Naive B cell (primary cell): ENCODE results near the gene DERA. TPM values are rescaled to one million over a fixed set of nuclear protein-coding genes. Genes with fewer than 3 reads are reported as not detected.
"Not testable (repeated sequence)": the region's sequence is repeated elsewhere in the genome, so short reads cannot be mapped to it uniquely, and the experiment has no call there.

Source experiments
- ATAC-seq, 2 donors: fragments of 150-1000 bp; cut with Tn5 transposase; 2 replicates each; pipeline ENCODE4 v1.10.0; 2021; ENCODE audit warnings: low read depth in 2 of 2, mild to moderate bottlenecking in 2 of 2, moderate library complexity in 2 of 2
- DNase-seq: peaks from one replicate; pipeline ENCODE4 v3.0.0; 2022
- H3K27ac Mint-ChIP-seq, 6 donors: one replicate each; pipeline ENCODE4 v1.8.0; 2020 to 2022; ENCODE audit warnings: mild to moderate bottlenecking in 6 of 6, mixed read lengths in 6 of 6, moderate library complexity in 5 of 6, inconsistent platforms in 2 of 6
- H3K27me3 Mint-ChIP-seq, 3 donors: one replicate each; pipeline ENCODE4 v1.8.0; 2021 to 2022; ENCODE audit warnings: mixed read lengths in 3 of 3, mild to moderate bottlenecking in 1 of 3
- H3K36me3 Mint-ChIP-seq, 2 donors: one replicate each; pipeline ENCODE4 v1.8.0; 2020 to 2022; ENCODE audit warnings: mixed read lengths in 2 of 2, inconsistent platforms in 1 of 2, mild to moderate bottlenecking in 1 of 2
- H3K4me1 Mint-ChIP-seq, 3 donors: one replicate each; pipeline ENCODE4 v1.8.0; 2020 to 2022; ENCODE audit warnings: mixed read lengths in 3 of 3, inconsistent platforms in 1 of 3, mild to moderate bottlenecking in 1 of 3, moderate library complexity in 1 of 3
- H3K4me3 Mint-ChIP-seq, 8 donors: one replicate each; pipeline ENCODE4 v1.8.0; 2020 to 2022; ENCODE audit warnings: mild to moderate bottlenecking in 8 of 8, mixed read lengths in 8 of 8, moderate library complexity in 8 of 8, inconsistent platforms in 2 of 8
- H3K9me3 Mint-ChIP-seq, 7 donors: one replicate each; pipeline ENCODE4 v1.8.0; 2020 to 2022; ENCODE audit warnings: mixed read lengths in 7 of 7, mild to moderate bottlenecking in 5 of 7, inconsistent platforms in 2 of 7, moderate library complexity in 1 of 7
- polyA plus RNA-seq, 6 donors: library from polyadenylated mRNA; unstranded; fragments of 300-500 nt; fragmentation: Illumina TruSeq; gene quantifications; one replicate each; pipeline ENCODE4 v1.2.3, GENCODE V29; 2021; ENCODE audit warnings: low read depth in 6 of 6

DERA gene
- 10 to 100 TPM; 40.4 to 51.5 (median 46.9) TPM for polyA plus RNA-seq

DNA sequence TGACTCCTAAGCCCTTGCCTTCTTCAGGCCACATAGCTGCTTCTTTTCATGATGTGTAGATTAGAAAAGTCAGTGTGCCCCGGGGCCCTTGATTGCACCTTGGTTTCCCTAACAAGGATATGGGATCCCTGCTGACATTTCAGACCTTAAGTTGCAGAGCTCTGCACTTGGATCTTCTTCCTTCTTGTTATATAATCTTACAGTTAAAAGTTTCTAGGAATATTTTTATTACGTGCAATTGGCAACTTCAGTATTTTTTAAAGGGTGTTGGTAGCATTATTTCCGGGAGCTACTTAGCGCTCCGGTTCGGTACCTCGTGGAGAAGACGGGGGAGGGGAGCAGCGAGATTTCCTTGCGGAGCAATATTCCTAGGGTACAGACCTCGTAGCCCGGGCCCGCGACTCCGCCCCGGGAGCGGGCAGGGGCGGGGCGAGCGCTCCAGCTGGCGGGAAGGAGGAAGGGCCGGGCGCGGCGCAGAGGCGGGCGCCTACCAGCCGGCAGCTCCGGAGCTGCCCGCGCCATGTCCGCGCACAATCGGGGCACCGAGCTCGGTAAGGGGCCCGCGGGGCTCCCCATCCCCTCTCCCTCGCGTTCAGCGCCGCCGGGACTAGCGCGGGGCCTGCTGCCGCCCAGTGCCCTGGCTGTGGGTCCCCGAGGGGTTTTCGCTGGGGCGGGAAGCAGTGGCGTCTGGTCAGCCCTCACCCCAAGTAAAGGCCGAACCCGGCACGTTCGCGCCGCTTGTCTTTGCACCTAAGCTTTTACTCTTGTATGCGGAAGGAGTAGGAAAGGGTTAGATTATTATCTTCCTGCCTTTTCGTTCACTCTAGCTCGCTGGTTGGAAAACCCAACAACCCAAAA, at the start of gene DERA:
DERA (plus strand) TSS at position 469 of the 858 bp plus-strand sequence; CDS start at position 521, 52 bp downstream.
- ATAC-seq (peak; percentile 88 to 92), DNase-seq (peak; percentile 57)
- H3K27ac Mint-ChIP-seq = peak within 1 kb of the TSS; percentile 18 to 97 (median 91)
- H3K36me3 Mint-ChIP-seq = no peaks in the 10 kb centered on the region
- peak within 1 kb of the TSS; percentile 91 to 95 (median 92) for H3K4me3 Mint-ChIP-seq
- H3K9me3 Mint-ChIP-seq = no peaks in the 10 kb centered on the region
- H3K4me1 Mint-ChIP-seq = peaks cover 9 to 16% (median 13%) of the 10 kb centered on the region in 3 donors
- no peaks in the 10 kb centered on the region for H3K27me3 Mint-ChIP-seq

DNA sequence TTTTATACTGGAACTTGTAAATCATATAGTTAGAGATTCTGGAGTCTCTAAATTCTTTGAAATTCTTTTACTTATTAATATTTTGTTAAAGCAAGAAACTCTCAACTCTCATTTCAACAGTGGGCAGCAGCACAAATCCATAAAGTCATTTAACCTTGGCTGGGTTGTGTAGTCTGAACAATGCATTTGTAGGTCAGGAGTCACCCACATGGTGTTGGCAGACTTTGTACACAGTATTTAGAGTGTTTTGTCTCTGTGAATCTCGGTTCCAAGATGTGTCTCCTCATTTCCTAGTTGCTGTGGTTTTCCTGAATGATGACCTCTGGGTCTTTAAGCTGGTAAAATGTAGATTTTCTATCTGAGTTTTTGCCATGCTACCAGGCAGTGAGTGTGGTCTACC, 49.7 kb upstream of the DERA start:
- DNase-seq (no peak), ATAC-seq (no peak)
- Mint-ChIP-seq H3K9me3 (no peaks in the 10 kb centered on the region), H3K27ac (no peak overlapping the region), H3K27me3 (peaks cover 0 to 10% (median 0%) of the 10 kb centered on the region in 3 donors), H3K36me3 (no peaks in the 10 kb centered on the region), H3K4me3 (no peak overlapping the region), H3K4me1 (peaks cover 7 to 12% (median 10%) of the 10 kb centered on the region in 3 donors)

- DNase-seq = no peak
- Mint-ChIP-seq H3K36me3 (no peaks in the 10 kb centered on the region), H3K4me1 (peaks cover 7 to 12% (median 10%) of the 10 kb centered on the region in 3 donors), H3K4me3 (no peak overlapping the region), H3K27me3 (peaks cover 0 to 10% (median 0%) of the 10 kb centered on the region in 3 donors), H3K9me3 (no peaks in the 10 kb centered on the region), H3K27ac (no peak overlapping the region)
- ATAC-seq = no peak
Measured at GRCh38 chr12:15862840-15863239, 48.3 kb upstream of the DERA start.

GRCh38 chr12:15863372-15863771, 47.8 kb upstream of the DERA start:
- no peak overlapping the region for H3K27ac Mint-ChIP-seq
- H3K9me3 Mint-ChIP-seq = no peaks in the 10 kb centered on the region
- H3K4me1 Mint-ChIP-seq = peaks cover 7 to 12% (median 10%) of the 10 kb centered on the region in 3 donors
- no peak overlapping the region for H3K4me3 Mint-ChIP-seq
- H3K36me3 Mint-ChIP-seq = no peaks in the 10 kb centered on the region
- DNase-seq (no peak), ATAC-seq (no peak)
- peaks cover 0 to 5% (median 0%) of the 10 kb centered on the region in 3 donors for H3K27me3 Mint-ChIP-seq

DNA sequence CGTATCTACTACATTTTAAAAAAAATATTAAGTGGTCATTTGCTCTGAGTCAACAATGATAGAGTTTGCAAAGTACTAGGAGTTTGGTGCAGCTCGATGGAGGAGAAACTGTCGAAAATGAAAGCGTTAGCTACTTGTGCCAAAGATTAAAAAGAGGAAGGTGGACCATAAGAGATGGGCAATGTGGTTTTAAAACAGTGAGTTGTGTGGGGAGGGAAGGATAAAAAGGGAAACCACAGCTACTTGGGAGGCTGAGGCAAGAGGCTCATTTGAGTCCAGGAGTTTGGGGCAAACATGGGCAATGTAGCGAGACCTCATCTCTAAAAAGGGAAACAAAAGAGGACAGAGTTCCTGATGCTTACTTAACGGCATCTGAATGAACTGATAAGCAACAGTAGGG, 47.1 kb upstream of the DERA start:
- H3K4me3 Mint-ChIP-seq = peak overlapping the region in 3 of 8 donors; percentile 2 to 78 (median 7)
- no peaks in the 10 kb centered on the region for H3K9me3 Mint-ChIP-seq
- peaks cover 7 to 12% (median 10%) of the 10 kb centered on the region in 3 donors for H3K4me1 Mint-ChIP-seq
- DNase-seq = peak; percentile 33
- peak overlapping the region in 3 of 6 donors; percentile 1 to 47 (median 22) for H3K27ac Mint-ChIP-seq
- no peaks in the 10 kb centered on the region for H3K27me3 Mint-ChIP-seq
- peak; percentile 88 to 94 for ATAC-seq
- no peaks in the 10 kb centered on the region for H3K36me3 Mint-ChIP-seq

- Mint-ChIP-seq H3K36me3 (no peaks in the 10 kb centered on the region), H3K4me3 (no peak overlapping the region), H3K27ac (no peak overlapping the region), H3K4me1 (peaks cover 6 to 10% (median 7%) of the 10 kb centered on the region in 3 donors), H3K9me3 (peaks cover 0 to 5% (median 0%) of the 10 kb centered on the region in 7 donors), H3K27me3 (no peaks in the 10 kb centered on the region)
- ATAC-seq (no peak), DNase-seq (no peak)
Measured at GRCh38 chr12:15868186-15868585, 42.9 kb upstream of the DERA start.

DNA sequence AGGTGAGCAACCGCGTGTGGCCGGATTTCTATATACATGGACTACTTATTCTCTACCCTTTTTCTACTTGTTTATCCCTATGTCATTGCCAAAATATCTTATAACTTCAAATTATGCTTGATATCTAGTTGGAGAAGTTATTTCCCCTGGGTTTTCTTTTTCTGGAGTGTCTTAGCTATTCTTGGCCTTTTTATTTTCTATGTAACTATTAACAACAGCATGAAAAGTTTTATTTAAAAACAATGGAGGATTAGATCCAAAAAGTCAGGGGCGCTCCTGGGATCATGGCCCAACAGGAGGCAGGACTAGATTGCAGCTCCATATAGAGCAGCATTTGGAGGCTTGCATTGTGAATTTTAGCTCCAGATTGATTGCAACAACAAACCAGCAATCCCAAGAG, 37.6 kb upstream of the DERA start:
- ATAC-seq (no peak), DNase-seq (no peak)
- H3K27me3 Mint-ChIP-seq = peaks cover 0 to 6% (median 0%) of the 10 kb centered on the region in 3 donors
- H3K4me3 Mint-ChIP-seq = no peak overlapping the region
- H3K9me3 Mint-ChIP-seq = peaks cover 0 to 5% (median 0%) of the 10 kb centered on the region in 7 donors
- no peaks in the 10 kb centered on the region for H3K36me3 Mint-ChIP-seq
- no peak overlapping the region for H3K27ac Mint-ChIP-seq
- peaks cover 0 to 8% (median 0%) of the 10 kb centered on the region in 3 donors for H3K4me1 Mint-ChIP-seq

GRCh38 chr12:15874556-15875145, 36.5 kb upstream of the DERA start:
- not testable (repeated sequence) for DNase-seq, H3K36me3 Mint-ChIP-seq, H3K27ac Mint-ChIP-seq, H3K4me3 Mint-ChIP-seq, H3K9me3 Mint-ChIP-seq, H3K4me1 Mint-ChIP-seq, H3K27me3 Mint-ChIP-seq, ATAC-seq

DNA sequence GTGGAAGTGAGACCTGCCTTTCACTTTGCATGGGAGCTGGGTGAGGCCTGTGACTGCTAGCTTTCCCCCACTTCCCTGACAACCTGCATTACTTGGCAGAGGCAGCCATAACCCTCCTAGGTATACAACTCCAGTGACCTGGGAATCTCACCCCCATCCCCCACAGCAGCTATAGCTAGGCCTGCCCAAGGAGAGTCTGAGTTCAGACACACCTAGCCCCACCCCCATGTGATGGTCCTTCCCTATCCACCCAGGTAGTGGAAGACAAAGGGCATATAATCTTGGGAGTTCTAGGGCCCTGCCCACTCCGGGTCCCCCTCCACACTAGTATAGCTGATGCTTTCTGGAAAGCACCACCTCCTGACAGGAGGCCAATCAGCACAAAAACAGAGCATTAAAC, 35.3 kb upstream of the DERA start:
- H3K9me3 Mint-ChIP-seq = no peaks in the 10 kb centered on the region
- DNase-seq (no peak), ATAC-seq (no peak)
- H3K27ac Mint-ChIP-seq = peak overlapping the region in 3 of 6 donors; percentile 12 to 90 (median 81)
- H3K4me3 Mint-ChIP-seq = peak overlapping the region in 7 of 8 donors; percentile 17 to 88 (median 59)
- peaks cover 0 to 6% (median 0%) of the 10 kb centered on the region in 3 donors for H3K27me3 Mint-ChIP-seq
- no peaks in the 10 kb centered on the region for H3K36me3 Mint-ChIP-seq
- H3K4me1 Mint-ChIP-seq = peaks cover 0 to 8% (median 0%) of the 10 kb centered on the region in 3 donors

GRCh38 chr12:15879413-15879812, 31.7 kb upstream of the DERA start:
- no peaks in the 10 kb centered on the region for H3K9me3 Mint-ChIP-seq
- ATAC-seq = no peak
- no peaks in the 10 kb centered on the region for H3K36me3 Mint-ChIP-seq
- peak overlapping the region in 1 of 8 donors; percentile 31 for H3K4me3 Mint-ChIP-seq
- H3K27ac Mint-ChIP-seq = peak overlapping the region in 1 of 6 donors; percentile 22
- no peak for DNase-seq
- H3K4me1 Mint-ChIP-seq = peaks cover 11 to 38% (median 23%) of the 10 kb centered on the region in 3 donors
- no peaks in the 10 kb centered on the region for H3K27me3 Mint-ChIP-seq

DNA sequence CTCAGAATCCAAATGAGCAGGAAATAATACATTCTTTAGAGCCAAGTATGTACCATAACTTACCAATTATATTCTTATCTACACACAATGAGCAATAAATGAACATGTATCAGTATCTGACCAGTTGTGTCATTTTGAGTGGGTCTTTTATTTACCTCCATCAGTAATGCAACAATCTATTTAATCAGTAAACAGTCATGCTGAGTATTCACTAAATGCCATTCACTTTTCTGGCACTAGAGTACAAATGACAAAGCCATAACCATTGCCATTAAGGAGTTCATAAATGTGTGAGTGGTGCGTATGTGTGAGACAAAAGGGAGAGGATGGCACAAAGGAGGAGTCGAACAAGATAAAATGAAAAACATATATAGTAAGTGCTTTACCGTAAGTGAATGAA, 30.4 kb upstream of the DERA start:
- peak overlapping the region; percentile 56 to 100 (median 98) for H3K27ac Mint-ChIP-seq
- no peaks in the 10 kb centered on the region for H3K27me3 Mint-ChIP-seq
- ATAC-seq (no peak), DNase-seq (no peak)
- H3K4me3 Mint-ChIP-seq = peak overlapping the region in 7 of 8 donors; percentile 15 to 95 (median 50)
- no peaks in the 10 kb centered on the region for H3K36me3 Mint-ChIP-seq
- H3K9me3 Mint-ChIP-seq = no peaks in the 10 kb centered on the region
- H3K4me1 Mint-ChIP-seq = peaks cover 17 to 44% (median 28%) of the 10 kb centered on the region in 3 donors

DNA sequence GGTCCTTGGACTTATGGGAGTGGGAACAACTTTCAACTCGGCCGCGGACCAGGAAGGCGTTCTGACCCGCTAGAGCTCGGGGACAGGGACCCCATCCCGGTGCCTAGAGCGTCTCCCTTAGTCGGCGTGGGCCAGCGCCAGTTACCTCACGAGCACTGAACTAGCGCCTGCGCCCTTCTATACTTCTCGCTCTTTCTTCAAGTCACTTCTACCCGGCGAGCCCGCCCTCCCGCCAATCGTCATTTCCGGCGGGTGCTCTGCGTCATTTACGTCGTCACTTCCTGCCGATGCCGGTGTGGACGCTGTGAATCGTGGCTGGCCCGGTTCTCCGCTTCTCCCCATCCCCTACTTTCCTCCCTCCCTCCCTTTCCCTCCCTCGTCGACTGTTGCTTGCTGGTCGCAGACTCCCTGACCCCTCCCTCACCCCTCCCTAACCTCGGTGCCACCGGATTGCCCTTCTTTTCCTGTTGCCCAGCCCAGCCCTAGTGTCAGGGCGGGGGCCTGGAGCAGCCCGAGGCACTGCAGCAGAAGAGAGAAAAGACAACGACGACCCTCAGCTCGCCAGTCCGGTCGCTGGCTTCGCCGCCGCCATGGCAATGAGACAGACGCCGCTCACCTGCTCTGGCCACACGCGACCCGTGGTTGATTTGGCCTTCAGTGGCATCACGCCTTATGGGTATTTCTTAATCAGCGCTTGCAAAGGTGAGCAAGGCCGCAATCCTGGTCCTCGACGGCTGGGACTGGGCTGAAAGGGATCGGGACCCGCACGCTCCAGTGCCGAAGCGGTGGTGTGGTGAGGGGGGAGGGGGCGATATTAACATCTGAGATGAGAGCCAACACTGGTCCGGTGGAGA, 28.8 kb upstream of the DERA start, which contains the start of gene STRAP:
STRAP (plus strand) TSS at position 270 of the 854 bp plus-strand sequence; CDS start at position 591, 321 bp downstream.
- Mint-ChIP-seq H3K27ac (peak within 1 kb of the TSS; percentile 97 to 100 (median 100)), H3K4me1 (peaks cover 27 to 51% (median 39%) of the 10 kb centered on the region in 3 donors), H3K9me3 (no peaks in the 10 kb centered on the region), H3K27me3 (no peaks in the 10 kb centered on the region), H3K4me3 (peak within 1 kb of the TSS; percentile 82 to 100 (median 98)), H3K36me3 (no peaks in the 10 kb centered on the region)
- DNase-seq (peak; percentile 97), ATAC-seq (peak; percentile 88)

DNA sequence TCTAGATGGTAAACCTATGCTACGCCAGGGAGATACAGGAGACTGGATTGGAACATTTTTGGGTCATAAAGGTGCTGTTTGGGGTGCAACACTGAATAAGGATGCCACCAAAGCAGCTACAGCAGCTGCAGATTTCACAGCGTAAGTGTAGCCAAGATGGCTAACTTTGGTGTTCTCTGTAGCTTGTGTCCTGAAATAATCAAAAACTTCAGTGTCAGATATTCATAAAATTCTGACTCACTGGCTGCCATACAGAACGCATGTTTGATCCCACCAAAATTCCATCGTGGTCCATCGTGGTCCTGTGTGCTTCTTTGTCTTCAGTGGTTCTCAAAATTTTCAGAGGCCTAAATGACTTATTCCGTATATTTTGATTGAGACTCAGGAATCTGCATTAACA, 27.6 kb upstream of the DERA start:
- Mint-ChIP-seq H3K27ac (peak overlapping the region; percentile 87 to 100 (median 100)), H3K4me3 (peak overlapping the region in 7 of 8 donors; percentile 82 to 100 (median 98)), H3K36me3 (no peaks in the 10 kb centered on the region)

More for the DNA sequence above, 27.6 kb upstream of the DERA start:
- DNase-seq (no peak), ATAC-seq (no peak)
- peaks cover 27 to 57% (median 39%) of the 10 kb centered on the region in 3 donors for H3K4me1 Mint-ChIP-seq
- H3K27me3 Mint-ChIP-seq = no peaks in the 10 kb centered on the region
- H3K9me3 Mint-ChIP-seq = no peaks in the 10 kb centered on the region
